HCT116 (cell line): ENCODE results near the gene SUGP1. TPM values are rescaled to one million over a fixed set of nuclear protein-coding genes. Genes with fewer than 3 reads are reported as not detected.

Source experiments
- ATAC-seq: fragments of 200-7000 bp; cut with Tn5 transposase; 2 replicates; pipeline ENCODE4 v1.9.1; 2020; ENCODE audit warnings: mild to moderate bottlenecking, moderate library complexity
- BruUV-seq: library from RNA; stranded (reverse); fragments of 400-500 nt; replicated peaks from 2 replicates; lab custom pipeline; 2021; lab: Mats Ljungman, UMichigan
- CTCF ChIA-PET: fragments of 300-600 bp; sonication (Branson Sonifier 250); formaldehyde crosslinking; loops from one replicate; lab custom pipeline; 2021; ENCODE audit warnings: antibody characterized with exemption; lab: Charles Lee
- POLR2A ChIA-PET: fragments of 300-600, 350-600 bp; sonication (Branson Sonifier 250); formaldehyde crosslinking; loops from one replicate; lab custom pipeline; 2021; ENCODE audit warnings: antibody characterized with exemption; lab: Charles Lee
- RAD21 ChIA-PET, 2 experiments: fragments of 300-600 bp; sonication (Branson Sonifier 250); formaldehyde crosslinking; loops; one replicate each; lab custom pipeline; 2023; ENCODE audit warnings: low total read pairs in 2 of 2; ENCODE audit not compliant: uncharacterized antibody in 2 of 2, unreplicated experiment in 2 of 2, low non-redundant PET in 1 of 2; lab: Charles Lee
- DNase-seq: peaks from one replicate; pipeline ENCODE4 v3.0.0-alpha.2; 2010; ENCODE audit warnings: low read depth, low spot score
- H2AFZ ChIP-seq: fragments of 200-600 bp; shearing (Covaris generic), sonication (generic); 2 replicates; pipeline ENCODE4 v1.6.1; 2017; ENCODE audit warnings: low read depth, mixed run types, mixed read lengths, antibody characterized with exemption, low read length; ENCODE audit not compliant: poor library complexity, severe bottlenecking
- H3K27ac ChIP-seq: 2 replicates; pipeline ENCODE4 v1.5.1; 2012; ENCODE audit warnings: low read depth, low read length
- H3K27me3 ChIP-seq: fragments of 200-600 bp; sonication (generic); 2 replicates; pipeline ENCODE4 v1.6.1; 2016; ENCODE audit warnings: mixed run types, low read length, mixed read lengths; ENCODE audit not compliant: insufficient read depth
- H3K36me3 ChIP-seq, 2 experiments: fragments of 200-500 bp in 1 of 2; fragments of 200-600 bp in 1 of 2; sonication (Bioruptor generic) in 1 of 2; sonication (generic) in 1 of 2; 2 replicates each; pipeline versions ENCODE4 v1.5.1 to v1.6.1; 2014 to 2016; ENCODE audit warnings: low read length in 2 of 2, inconsistent platforms in 1 of 2, mixed read lengths in 1 of 2, mixed run types in 1 of 2; ENCODE audit not compliant: insufficient read depth in 2 of 2, control insufficient read depth in 1 of 2
- H3K4me1 ChIP-seq, 2 experiments: fragments of 200-600 bp in 1 of 2; sonication (generic) in 1 of 2; 2 replicates each; pipeline versions ENCODE4 v1.5.1 to v1.6.1; 2012 to 2017; ENCODE audit warnings: low read length in 2 of 2, inconsistent platforms in 1 of 2, mild to moderate bottlenecking in 1 of 2, mixed read lengths in 1 of 2, mixed run types in 1 of 2, moderate library complexity in 1 of 2; ENCODE audit not compliant: insufficient read depth in 2 of 2, control insufficient read depth in 1 of 2
- H3K4me2 ChIP-seq: fragments of 200-600 bp; sonication (generic); 2 replicates; pipeline ENCODE4 v1.6.1; 2017; ENCODE audit warnings: mixed run types, low read length, mixed read lengths
- H3K4me3 ChIP-seq, 2 experiments: fragments of 200-600 bp in 1 of 2; sonication (generic) in 1 of 2; replicated peaks in 1 of 2; 2 replicates each; pipeline ENCODE4 v1.5.1; 2011 to 2016; ENCODE audit warnings: low read length in 2 of 2, control low read depth in 1 of 2, low read depth in 1 of 2, mild to moderate bottlenecking in 1 of 2, mixed read lengths in 1 of 2, mixed run types in 1 of 2
- H3K79me2 ChIP-seq: fragments of 200-600 bp; sonication (generic); 2 replicates; pipeline ENCODE4 v1.6.1; 2017; ENCODE audit warnings: mild to moderate bottlenecking, mixed run types, low read length, moderate library complexity, mixed read lengths; ENCODE audit not compliant: insufficient read depth
- H3K9ac ChIP-seq: fragments of 200-600 bp; sonication (generic); 2 replicates; pipeline ENCODE4 v1.6.1; 2016; ENCODE audit warnings: low read length, mixed read lengths
- H3K9me2 ChIP-seq: fragments of 200-600 bp; sonication (generic), shearing (Covaris generic); 2 replicates; pipeline ENCODE4 v1.6.1; 2017; ENCODE audit warnings: mixed run types, mild to moderate bottlenecking, moderate library complexity; ENCODE audit not compliant: insufficient read depth
- H3K9me3 ChIP-seq, 2 experiments: fragments of 200-500 bp in 1 of 2; fragments of 200-600 bp in 1 of 2; sonication (Bioruptor generic) in 1 of 2; sonication (generic) in 1 of 2; 2 replicates each; pipeline ENCODE4 v1.6.1; 2014 to 2017; ENCODE audit warnings: low read length in 2 of 2, mixed read lengths in 2 of 2, inconsistent platforms in 1 of 2, low read depth in 1 of 2, mild to moderate bottlenecking in 1 of 2, mixed run types in 1 of 2, moderate library complexity in 1 of 2; ENCODE audit not compliant: control insufficient read depth in 1 of 2, insufficient read depth in 1 of 2
- H4K20me1 ChIP-seq: fragments of 200-600 bp; sonication (generic), shearing (Covaris generic); 2 replicates; pipeline ENCODE4 v1.6.1; 2017; ENCODE audit warnings: mixed run types, mild to moderate bottlenecking, moderate library complexity; ENCODE audit not compliant: insufficient read depth
- ATF3 ChIP-seq: IDR thresholded peaks from 2 replicates; pipeline ENCODE4 v1.6.1; 2012
- CBX3 ChIP-seq: IDR thresholded peaks from 2 replicates; pipeline ENCODE4 v1.6.1; 2012; ENCODE audit warnings: low read depth
- CEBPB ChIP-seq: IDR thresholded peaks from 2 replicates; pipeline ENCODE4 v1.6.1; 2012; ENCODE audit warnings: low read depth
- EGR1 ChIP-seq: IDR thresholded peaks from 2 replicates; pipeline ENCODE4 v1.6.1; 2012; ENCODE audit warnings: low read depth
- ELF1 ChIP-seq: IDR thresholded peaks from 2 replicates; pipeline ENCODE4 v1.6.1; 2012; ENCODE audit warnings: low read depth, borderline replicate concordance
- EZH2phosphoT487 ChIP-seq: fragments of 200-600 bp; IDR thresholded peaks from 2 replicates; pipeline ENCODE4 v1.6.1; 2018; ENCODE audit warnings: antibody characterized with exemption, borderline replicate concordance
- FOSL1 ChIP-seq: IDR thresholded peaks from 2 replicates; pipeline ENCODE4 v1.6.1; 2012; ENCODE audit warnings: low read depth
- JUND ChIP-seq: IDR thresholded peaks from 2 replicates; pipeline ENCODE4 v1.6.1; 2012
- POLR2A ChIP-seq: IDR thresholded peaks from 2 replicates; pipeline ENCODE4 v1.7.0; 2011; ENCODE audit warnings: borderline replicate concordance; ENCODE audit not compliant: insufficient read depth, insufficient read length; ENCODE audit errors: extremely low read depth
- POLR2AphosphoS5 ChIP-seq: IDR thresholded peaks from 2 replicates; pipeline ENCODE4 v1.6.1; 2011; ENCODE audit warnings: mild to moderate bottlenecking, low read depth, low read length, moderate library complexity
- RAD21 ChIP-seq: IDR thresholded peaks from 2 replicates; pipeline ENCODE4 v1.6.1; 2012; ENCODE audit warnings: low read depth, mild to moderate bottlenecking
- REST ChIP-seq: IDR thresholded peaks from 2 replicates; pipeline ENCODE4 v1.6.1; 2012; ENCODE audit warnings: low read depth
- SP1 ChIP-seq: IDR thresholded peaks from 2 replicates; pipeline ENCODE4 v1.6.1; 2012; ENCODE audit warnings: low read depth
- SRF ChIP-seq: IDR thresholded peaks from 2 replicates; pipeline ENCODE4 v1.6.1; 2012; ENCODE audit warnings: low read depth
- TCF7L2 ChIP-seq: IDR thresholded peaks from 2 replicates; pipeline ENCODE4 v1.7.0; 2011; ENCODE audit warnings: borderline replicate concordance, inconsistent platforms; ENCODE audit not compliant: insufficient read depth, insufficient read length; ENCODE audit errors: extremely low read depth
- YY1 ChIP-seq: IDR thresholded peaks from 2 replicates; pipeline ENCODE4 v1.6.1; 2011; ENCODE audit warnings: low read length, low read depth, moderate library complexity, mild to moderate bottlenecking; ENCODE audit not compliant: insufficient replicate concordance; ENCODE audit errors: extremely low read depth
- ZFX ChIP-seq: fragments of 450-650 bp; IDR thresholded peaks from 2 replicates; pipeline ENCODE4 v1.6.1; 2017
- ZNF274 ChIP-seq: fragments of 200-500 bp; sonication (Bioruptor generic); IDR thresholded peaks from 2 replicates; pipeline ENCODE4 v1.6.1; 2014; ENCODE audit warnings: mild to moderate bottlenecking, low read depth, low read length, inconsistent platforms
- intact Hi-C: fragments of 100-400 bp; cut with micrococcal nuclease; formaldehyde crosslinking; loops from 2 replicates; pipeline ENCODE4 v1.10.0; 2022
- total RNA-seq: library from RNA; stranded (reverse); gene quantifications from one replicate; pipeline ENCODE4 v1.2.1, GENCODE V29; 2021; ENCODE audit not compliant: unreplicated experiment
- TF ChIP-seq, protein P1 (sequence below): IDR thresholded peaks from 2 replicates; pipeline ENCODE4 v1.6.1; 2012
- TF ChIP-seq, protein P2 (sequence below), 3 experiments: fragments of 200-600 bp in 1 of 3; sonication (generic) in 1 of 3; IDR thresholded peaks in 2 of 3; conservative IDR thresholded peaks in 1 of 3; 2 replicates each; pipeline ENCODE4 v1.5.1; 2012 to 2017; ENCODE audit warnings: low read depth in 2 of 3, low read length in 2 of 3, antibody characterized with exemption in 1 of 3, borderline replicate concordance in 1 of 3, control low read depth in 1 of 3, mild to moderate bottlenecking in 1 of 3, mixed read lengths in 1 of 3, mixed run types in 1 of 3, moderate library complexity in 1 of 3; ENCODE audit not compliant: insufficient read depth in 1 of 3

Gene SUGP1
- total RNA-seq, 1 experiment from 2014 or later: 47.6 TPM

- no TSS peak for BruUV-seq
- Histone ChIP-seq H3K4me3 (no peak overlapping the region), H3K79me2 (no peaks in the 10 kb centered on the region), H3K27me3 (no peaks in the 10 kb centered on the region), H3K4me1 (no peaks in the 10 kb centered on the region), H2AFZ (no peak overlapping the region), H3K4me2 (no peak overlapping the region), H3K9ac (no peak overlapping the region), H3K27ac (no peak overlapping the region), H3K36me3 (peaks cover 12 to 24% of the 10 kb centered on the region in 2 experiments), H3K9me2 (no peaks in the 10 kb centered on the region), H4K20me1 (no peaks in the 10 kb centered on the region), H3K9me3 (no peaks in the 10 kb centered on the region)
- TF ChIP-seq CBX3: no peak
- no peak for TF ChIP-seq RAD21
- TF ChIP-seq SP1: no peak
- no peak for TF ChIP-seq ATF3
- no peak for TF ChIP-seq SRF
- no peak for TF ChIP-seq POLR2A
- no peak for TF ChIP-seq EGR1
- TF ChIP-seq ELF1: no peak
- TF ChIP-seq, protein P1, sequence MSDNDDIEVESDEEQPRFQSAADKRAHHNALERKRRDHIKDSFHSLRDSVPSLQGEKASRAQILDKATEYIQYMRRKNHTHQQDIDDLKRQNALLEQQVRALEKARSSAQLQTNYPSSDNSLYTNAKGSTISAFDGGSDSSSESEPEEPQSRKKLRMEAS: no peak
- no peak for TF ChIP-seq YY1
- TF ChIP-seq POLR2AphosphoS5: no peak
- no peak for TF ChIP-seq REST
- TF ChIP-seq CEBPB: no peak
- no peak for TF ChIP-seq JUND
- no peak for TF ChIP-seq ZFX
- TF ChIP-seq EZH2phosphoT487: no peak
- TF ChIP-seq, protein P2, sequence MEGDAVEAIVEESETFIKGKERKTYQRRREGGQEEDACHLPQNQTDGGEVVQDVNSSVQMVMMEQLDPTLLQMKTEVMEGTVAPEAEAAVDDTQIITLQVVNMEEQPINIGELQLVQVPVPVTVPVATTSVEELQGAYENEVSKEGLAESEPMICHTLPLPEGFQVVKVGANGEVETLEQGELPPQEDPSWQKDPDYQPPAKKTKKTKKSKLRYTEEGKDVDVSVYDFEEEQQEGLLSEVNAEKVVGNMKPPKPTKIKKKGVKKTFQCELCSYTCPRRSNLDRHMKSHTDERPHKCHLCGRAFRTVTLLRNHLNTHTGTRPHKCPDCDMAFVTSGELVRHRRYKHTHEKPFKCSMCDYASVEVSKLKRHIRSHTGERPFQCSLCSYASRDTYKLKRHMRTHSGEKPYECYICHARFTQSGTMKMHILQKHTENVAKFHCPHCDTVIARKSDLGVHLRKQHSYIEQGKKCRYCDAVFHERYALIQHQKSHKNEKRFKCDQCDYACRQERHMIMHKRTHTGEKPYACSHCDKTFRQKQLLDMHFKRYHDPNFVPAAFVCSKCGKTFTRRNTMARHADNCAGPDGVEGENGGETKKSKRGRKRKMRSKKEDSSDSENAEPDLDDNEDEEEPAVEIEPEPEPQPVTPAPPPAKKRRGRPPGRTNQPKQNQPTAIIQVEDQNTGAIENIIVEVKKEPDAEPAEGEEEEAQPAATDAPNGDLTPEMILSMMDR (IDR thresholded peaks at IDR 0.05 in 2 of 3, conservative IDR thresholded peaks at IDR 0.05 in 1 of 3; ENCODE audit: borderline replicate concordance in 1 of 3, insufficient read depth in 1 of 3, low read depth in 2 of 3, low read length in 2 of 3): no peak
- no peak for TF ChIP-seq TCF7L2
- no peak for TF ChIP-seq FOSL1
- TF ChIP-seq ZNF274: no peak
- RAD21 ChIA-PET: no interaction called here
- intact Hi-C loops: no loop called here
- POLR2A ChIA-PET: no interaction called here
- ATAC-seq (no peak), DNase-seq (no peak)
- CTCF ChIA-PET: no interaction called here
Observed at GRCh38 chr19:19300613-19301012, 19.7 kb downstream of the SUGP1 start.
